ENCODE measurements around the gene CCDC187. TPM values are rescaled to one million over a fixed set of nuclear protein-coding genes. Genes with fewer than 3 reads are reported as not detected.

The CCDC187 gene
- total RNA-seq, 2 experiments from 2014 or later, result not detected

- Mint-ChIP-seq H3K4me1 (ENCODE audit: low read depth) (no peaks in the 10 kb centered on the region), H3K27me3 (ENCODE audit: low read depth) (no peaks in the 10 kb centered on the region), H3K27ac (no peak overlapping the region), H3K4me3 (no peak overlapping the region), H3K36me3 (ENCODE audit: low read depth) (no peaks in the 10 kb centered on the region), H3K9me3 (ENCODE audit: insufficient read depth) (no peaks in the 10 kb centered on the region)
- no peak for ATAC-seq
- DNase-seq, result no peak
- ChIA-PET CTCF (interaction anchor here (1.2 kb wide), 1 partner anchor 15 kb away, joined by 3 read pairs; no protein-coding TSS in a partner anchor), POLR2A (no interaction called here)
Observed at GRCh38 chr9:136253246-136254130, 50.4 kb downstream of the CCDC187 start.

GRCh38 chr9:136252846-136253245, 51.0 kb downstream of the CCDC187 start:
- Mint-ChIP-seq H3K27me3 (ENCODE audit: low read depth) (no peaks in the 10 kb centered on the region), H3K4me1 (ENCODE audit: low read depth) (no peaks in the 10 kb centered on the region), H3K4me3 (no peak overlapping the region), H3K36me3 (ENCODE audit: low read depth) (no peaks in the 10 kb centered on the region), H3K9me3 (ENCODE audit: insufficient read depth) (no peaks in the 10 kb centered on the region), H3K27ac (no peak overlapping the region)
- ATAC-seq, result no peak
- ChIA-PET CTCF (interaction anchor here (1.2 kb wide), 1 partner anchor 16 kb away, joined by 3 read pairs; no protein-coding TSS in a partner anchor), POLR2A (no interaction called here)
- no peak for DNase-seq

GRCh38 chr9:136252281-136252680, 51.6 kb downstream of the CCDC187 start:
- ChIA-PET POLR2A (no interaction called here), CTCF (interaction anchor here (1.2 kb wide), 1 partner anchor 17 kb away, joined by 3 read pairs; no protein-coding TSS in a partner anchor)
- DNase-seq (no peak), ATAC-seq (no peak)
- H3K36me3 Mint-ChIP-seq (ENCODE audit: low read depth), result no peaks in the 10 kb centered on the region
- H3K4me3 Mint-ChIP-seq, result no peak overlapping the region
- H3K27me3 Mint-ChIP-seq (ENCODE audit: low read depth), result peaks cover 2% of the 10 kb centered on the region
- no peak overlapping the region for H3K27ac Mint-ChIP-seq
- no peaks in the 10 kb centered on the region for H3K9me3 Mint-ChIP-seq (ENCODE audit: insufficient read depth)
- H3K4me1 Mint-ChIP-seq (ENCODE audit: low read depth), result no peaks in the 10 kb centered on the region

- ChIA-PET CTCF (interaction anchor here (1.0 kb wide), 1 partner anchor 16 kb away, joined by 4 read pairs; no protein-coding TSS in a partner anchor), POLR2A (no interaction called here)
- Mint-ChIP-seq H3K27ac (no peak overlapping the region), H3K4me1 (ENCODE audit: low read depth) (no peaks in the 10 kb centered on the region), H3K4me3 (no peak overlapping the region), H3K27me3 (ENCODE audit: low read depth) (peaks cover 2% of the 10 kb centered on the region), H3K36me3 (ENCODE audit: low read depth) (no peaks in the 10 kb centered on the region), H3K9me3 (ENCODE audit: insufficient read depth) (no peaks in the 10 kb centered on the region)
- DNase-seq (no peak), ATAC-seq (no peak)
Observed at GRCh38 chr9:136251264-136252115, 52.4 kb downstream of the CCDC187 start.

GRCh38 chr9:136250676-136251075, 53.2 kb downstream of the CCDC187 start:
- DNase-seq (no peak), ATAC-seq (no peak)
- Mint-ChIP-seq H3K27ac (no peak overlapping the region), H3K4me1 (ENCODE audit: low read depth) (peaks cover 4% of the 10 kb centered on the region), H3K4me3 (no peak overlapping the region), H3K27me3 (ENCODE audit: low read depth) (peaks cover 2% of the 10 kb centered on the region), H3K9me3 (ENCODE audit: insufficient read depth) (no peaks in the 10 kb centered on the region), H3K36me3 (ENCODE audit: low read depth) (no peaks in the 10 kb centered on the region)
- ChIA-PET CTCF (interaction anchor here (1.0 kb wide), 1 partner anchor 17 kb away, joined by 4 read pairs; no protein-coding TSS in a partner anchor), POLR2A (no interaction called here)

GRCh38 chr9:136249877-136250559, 53.9 kb downstream of the CCDC187 start:
- peaks cover 2% of the 10 kb centered on the region for H3K27me3 Mint-ChIP-seq (ENCODE audit: low read depth)
- no peak overlapping the region for H3K27ac Mint-ChIP-seq
- CTCF ChIA-PET, result no interaction called here

GRCh38 chr9:136248951-136249876, 54.7 kb downstream of the CCDC187 start:
- H3K4me3 Mint-ChIP-seq, result no peak overlapping the region
- POLR2A ChIA-PET, result no interaction called here

More at GRCh38 chr9:136249877-136250559, 53.9 kb downstream of the CCDC187 start:
- DNase-seq (no peak), ATAC-seq (no peak)
- Mint-ChIP-seq H3K36me3 (ENCODE audit: low read depth) (no peaks in the 10 kb centered on the region), H3K4me1 (ENCODE audit: low read depth) (peaks cover 5% of the 10 kb centered on the region), H3K4me3 (no peak overlapping the region), H3K9me3 (ENCODE audit: insufficient read depth) (no peaks in the 10 kb centered on the region)
- POLR2A ChIA-PET, result no interaction called here

GRCh38 chr9:136247947-136248637, 55.8 kb downstream of the CCDC187 start:
- peaks cover 3% of the 10 kb centered on the region for H3K36me3 Mint-ChIP-seq (ENCODE audit: low read depth)
- CTCF ChIA-PET, result no interaction called here
- H3K27ac Mint-ChIP-seq, result no peak overlapping the region
- H3K9me3 Mint-ChIP-seq (ENCODE audit: insufficient read depth), result no peaks in the 10 kb centered on the region
- H3K4me3 Mint-ChIP-seq, result no peak overlapping the region
- ATAC-seq (no peak), DNase-seq (no peak)
- POLR2A ChIA-PET, result interaction anchor here (0.9 kb wide), 1 partner anchor 20 kb away, joined by 4 read pairs; no protein-coding TSS in a partner anchor
- peaks cover 2% of the 10 kb centered on the region for H3K27me3 Mint-ChIP-seq (ENCODE audit: low read depth)
- H3K4me1 Mint-ChIP-seq (ENCODE audit: low read depth), result peaks cover 24% of the 10 kb centered on the region

More at GRCh38 chr9:136248951-136249876, 54.7 kb downstream of the CCDC187 start:
- no peak for ATAC-seq
- H3K27me3 Mint-ChIP-seq (ENCODE audit: low read depth), result peaks cover 2% of the 10 kb centered on the region
- no peaks in the 10 kb centered on the region for H3K36me3 Mint-ChIP-seq (ENCODE audit: low read depth)
- H3K4me1 Mint-ChIP-seq (ENCODE audit: low read depth), result peaks cover 13% of the 10 kb centered on the region
- no peak overlapping the region for H3K27ac Mint-ChIP-seq
- no peaks in the 10 kb centered on the region for H3K9me3 Mint-ChIP-seq (ENCODE audit: insufficient read depth)
- DNase-seq, result no peak
- CTCF ChIA-PET, result no interaction called here

GRCh38 chr9:136247551-136247916, 56.4 kb downstream of the CCDC187 start:
- POLR2A ChIA-PET, result interaction anchor here (0.9 kb wide), 1 partner anchor 20 kb away, joined by 4 read pairs; no protein-coding TSS in a partner anchor
- H3K4me3 Mint-ChIP-seq, result no peak overlapping the region
- H3K27ac Mint-ChIP-seq, result no peak overlapping the region
- CTCF ChIA-PET, result no interaction called here
- DNase-seq (no peak), ATAC-seq (no peak)
- peaks cover 3% of the 10 kb centered on the region for H3K36me3 Mint-ChIP-seq (ENCODE audit: low read depth)
- H3K9me3 Mint-ChIP-seq (ENCODE audit: insufficient read depth), result no peaks in the 10 kb centered on the region
- H3K27me3 Mint-ChIP-seq (ENCODE audit: low read depth), result peaks cover 2% of the 10 kb centered on the region
- peaks cover 29% of the 10 kb centered on the region for H3K4me1 Mint-ChIP-seq (ENCODE audit: low read depth)

GRCh38 chr9:136246849-136247550, 56.9 kb downstream of the CCDC187 start:
- Mint-ChIP-seq H3K4me3 (no peak overlapping the region), H3K27ac (no peak overlapping the region)

More at GRCh38 chr9:136246849-136247550, 56.9 kb downstream of the CCDC187 start:
- Mint-ChIP-seq H3K27me3 (ENCODE audit: low read depth) (peaks cover 2% of the 10 kb centered on the region), H3K9me3 (ENCODE audit: insufficient read depth) (no peaks in the 10 kb centered on the region), H3K4me1 (ENCODE audit: low read depth) (peaks cover 33% of the 10 kb centered on the region), H3K36me3 (ENCODE audit: low read depth) (peaks cover 3% of the 10 kb centered on the region)
- no peak for DNase-seq
- ATAC-seq, result no peak
- POLR2A ChIA-PET, result no interaction called here
- CTCF ChIA-PET, result no interaction called here

Data from activated CD8-positive, alpha-beta T cell treated with anti-CD3 and anti-CD28 coated beads, Interleukin-2, amount 10 ng/mL, durations not matched to agents 7 days and 5 days (primary cell).